ENCODE results near the gene FER. TPM values are rescaled to one million over a fixed set of nuclear protein-coding genes. Genes with fewer than 3 reads are reported as not detected.
A peak's percentile ranks its signal among the peaks of the same experiment; 100 is the strongest.
"Not testable (repeated sequence)": the region's sequence is repeated elsewhere in the genome, so short reads cannot be mapped to it uniquely, and the experiment has no call there.

FER gene
- total RNA-seq, 2 donors from 2014 or later = 17.6 to 19.0 TPM

DNA sequence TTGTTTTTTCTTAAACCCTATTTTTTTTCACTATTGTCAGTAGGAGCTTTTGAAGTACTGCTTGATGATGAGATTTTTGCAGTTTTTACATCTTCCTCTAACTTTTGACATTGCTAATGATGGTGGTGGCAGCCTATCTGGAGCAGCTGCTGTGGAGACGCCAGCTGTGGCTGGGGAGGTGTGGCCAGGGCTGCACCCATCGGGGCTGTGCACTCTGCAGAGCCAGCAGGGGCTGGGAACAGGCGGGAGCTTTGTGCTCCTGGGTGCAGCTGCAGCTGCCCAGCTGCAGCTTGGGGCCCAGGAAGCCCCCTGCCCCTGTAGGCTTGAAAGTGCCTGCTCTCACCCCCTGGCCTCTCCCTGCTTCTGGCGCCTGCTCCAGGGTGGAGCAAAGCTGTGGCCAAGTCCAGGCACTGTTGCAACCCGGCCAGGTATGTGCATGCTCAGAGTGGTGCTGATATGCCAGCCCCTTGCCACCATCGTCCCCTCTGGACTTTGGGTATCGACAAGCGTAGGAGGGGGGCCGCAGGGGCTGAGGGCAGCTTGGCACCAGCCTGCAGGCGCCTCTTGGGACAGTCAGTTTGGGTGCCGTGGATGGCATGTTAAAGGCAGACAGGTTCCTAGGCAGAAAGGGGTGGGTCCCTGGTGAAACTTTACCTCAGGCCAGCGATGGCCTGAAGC is 39.2 kb downstream of the FER start:
- ATAC-seq (peak in 1 of 2 donors; percentile 21), DNase-seq (no peak)
- intact Hi-C loops (cut with DNase I) = no loop called here

DNA sequence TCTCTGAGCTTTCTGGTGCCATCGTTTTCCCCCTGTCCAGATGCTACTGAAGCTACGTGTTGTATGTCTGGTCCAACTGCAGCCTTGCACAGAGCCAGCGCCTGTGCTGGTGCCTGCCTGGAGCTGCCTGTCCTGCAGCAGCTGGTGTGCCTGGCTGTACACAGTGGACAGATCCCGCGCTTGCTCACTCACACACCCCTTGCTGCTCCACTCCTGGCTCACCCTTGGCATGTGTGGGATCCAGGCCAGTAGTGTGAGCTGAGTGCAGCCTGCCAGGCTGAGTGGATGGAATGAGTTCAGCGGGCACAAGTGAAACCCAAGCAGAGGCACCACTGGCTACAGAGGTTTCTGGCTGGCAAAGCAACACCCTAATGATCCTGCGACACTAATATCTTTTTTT is 40.4 kb downstream of the FER start:
- intact Hi-C loops (cut with DNase I) = no loop called here
- peak; percentile 68 for DNase-seq
- peak; percentile 97 to 98 for ATAC-seq

DNA sequence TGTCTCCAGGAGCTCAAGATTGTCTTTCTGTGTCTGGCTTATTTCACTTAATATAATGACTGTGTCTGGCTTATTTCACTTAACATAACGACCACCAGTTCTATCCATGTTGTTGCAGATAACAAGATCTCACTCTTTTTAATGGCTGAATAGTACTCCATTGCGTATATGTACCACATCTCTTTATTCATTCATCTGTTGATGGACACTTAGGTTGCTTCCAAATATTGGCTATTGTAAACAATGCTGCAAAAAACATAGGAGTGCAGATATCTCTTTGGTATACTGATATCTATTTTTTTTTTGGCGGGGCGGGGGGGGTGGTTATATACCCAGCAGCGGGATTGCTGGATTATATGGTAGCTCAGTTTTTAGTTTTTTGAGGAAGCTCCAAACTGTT is 45.5 kb downstream of the FER start:
- DNase-seq (no peak), ATAC-seq (no peak)
- intact Hi-C loops (cut with DNase I) = no loop called here

DNA sequence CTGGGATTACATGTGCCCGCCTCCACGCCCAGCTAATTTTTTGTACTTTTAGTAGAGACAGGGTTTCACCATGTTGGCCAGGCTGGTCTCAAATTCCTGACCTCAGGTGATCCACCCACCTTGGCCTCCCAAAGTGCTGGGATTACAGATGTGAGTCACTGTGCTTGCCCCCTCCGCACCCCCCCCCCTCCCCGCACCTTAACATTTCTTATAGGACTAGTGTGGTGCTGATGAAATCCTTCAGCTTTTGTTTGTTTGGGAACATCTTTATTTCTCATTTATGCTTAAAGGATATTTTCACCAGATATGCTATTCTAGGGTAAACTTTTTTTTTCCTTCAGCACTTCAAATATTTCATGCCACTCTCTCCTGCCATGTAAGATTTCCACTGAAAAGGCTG is 46.7 kb downstream of the FER start:
- DNase-seq; ATAC-seq; intact Hi-C loops (cut with DNase I): not testable (repeated sequence)

DNA sequence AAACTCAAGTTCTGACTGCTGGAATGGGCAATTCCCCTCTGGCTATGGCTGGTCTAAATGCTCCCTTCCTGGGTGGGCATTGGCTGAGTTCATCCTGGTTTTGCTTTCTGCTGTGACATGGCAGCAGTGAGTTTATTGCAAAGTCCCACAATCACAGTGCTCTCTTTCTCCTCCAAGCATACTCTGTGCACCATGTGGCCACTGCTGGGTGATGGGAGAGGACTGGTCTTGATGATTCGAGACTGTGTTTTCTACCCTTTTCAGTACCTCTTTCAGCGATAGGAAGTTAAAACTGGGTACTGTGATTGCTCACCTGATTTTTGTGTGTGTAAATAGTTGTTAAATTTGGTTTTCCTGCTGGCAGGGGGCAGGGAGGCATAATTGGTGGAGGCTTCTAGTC is 49.7 kb downstream of the FER start:
- intact Hi-C loops (cut with DNase I) = no loop called here
- DNase-seq = no peak
- no peak for ATAC-seq

DNA sequence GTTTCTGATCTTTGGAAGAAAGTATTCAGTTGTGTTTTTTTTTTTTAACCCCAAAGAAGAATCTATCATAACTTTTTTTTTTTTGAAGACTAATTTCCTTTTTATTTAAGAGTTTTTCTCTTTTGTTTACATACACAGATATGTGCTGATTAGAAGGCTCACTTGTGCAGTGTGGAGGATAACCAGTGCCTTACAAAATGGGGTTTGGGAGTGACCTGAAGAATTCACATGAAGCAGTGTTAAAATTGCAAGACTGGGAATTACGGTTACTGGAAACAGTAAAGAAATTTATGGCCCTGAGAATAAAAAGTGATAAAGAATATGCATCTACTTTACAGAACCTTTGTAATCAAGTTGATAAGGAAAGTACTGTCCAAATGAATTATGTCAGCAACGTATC is 50.3 kb downstream of the FER start:
- DNase-seq (no peak), ATAC-seq (no peak)
- intact Hi-C loops (cut with DNase I) = no loop called here

DNA sequence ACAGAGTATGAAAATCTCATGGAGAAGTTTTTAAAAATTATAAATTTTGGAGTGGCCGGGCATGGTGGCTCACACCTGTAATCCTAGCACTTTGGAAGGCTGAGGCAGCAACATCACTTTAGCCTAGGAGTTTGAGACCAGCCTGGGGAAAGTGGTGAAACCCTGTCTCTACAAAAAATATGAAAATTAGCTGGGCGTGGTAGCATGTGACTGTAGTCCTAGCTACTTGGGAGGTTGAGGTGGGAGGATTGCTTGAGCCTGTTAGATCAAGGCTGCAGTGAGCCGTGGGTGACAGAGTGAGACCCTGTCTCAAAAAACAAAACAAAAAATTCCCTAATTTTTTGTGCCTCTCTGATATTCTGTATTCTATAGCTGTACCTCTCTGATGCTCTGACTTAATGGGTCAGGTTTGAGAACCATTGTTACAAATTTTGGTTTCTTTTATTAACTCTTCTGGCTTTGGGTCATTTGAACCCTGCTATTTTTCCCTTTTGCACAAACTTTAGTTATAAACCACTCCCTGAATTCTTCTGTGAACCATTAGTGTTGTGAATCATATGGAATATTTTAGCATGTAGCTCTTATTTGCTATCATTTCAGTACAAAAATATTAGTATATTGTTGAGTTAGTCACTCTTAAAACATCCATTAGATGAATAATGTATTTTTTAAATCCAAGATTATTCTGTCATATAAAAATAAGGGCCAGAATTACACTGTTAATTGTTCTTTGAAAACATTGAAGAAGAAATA is 51.0 kb downstream of the FER start:
- no peak for ATAC-seq
- DNase-seq = no peak
- intact Hi-C loops (cut with DNase I) = no loop called here

DNA sequence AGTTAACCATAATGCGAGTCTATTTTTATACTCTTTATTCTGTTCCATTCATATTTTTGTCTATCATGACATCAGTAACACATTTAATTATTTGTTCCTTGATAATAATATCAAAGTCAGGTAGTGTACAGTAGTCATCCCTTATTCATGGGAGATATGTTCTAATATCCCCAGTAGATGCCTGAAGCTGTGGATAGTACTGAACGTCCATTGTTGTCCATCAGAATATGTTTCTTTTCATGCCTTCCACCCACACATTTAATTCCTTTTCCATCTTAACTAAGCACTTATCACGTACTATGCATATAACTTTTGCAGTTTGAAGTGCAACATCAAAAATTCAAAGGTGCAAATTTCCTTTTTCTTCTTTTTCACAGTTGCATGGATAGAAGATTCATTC is 53.6 kb downstream of the FER start:
- intact Hi-C loops (cut with DNase I) = no loop called here

DNA sequence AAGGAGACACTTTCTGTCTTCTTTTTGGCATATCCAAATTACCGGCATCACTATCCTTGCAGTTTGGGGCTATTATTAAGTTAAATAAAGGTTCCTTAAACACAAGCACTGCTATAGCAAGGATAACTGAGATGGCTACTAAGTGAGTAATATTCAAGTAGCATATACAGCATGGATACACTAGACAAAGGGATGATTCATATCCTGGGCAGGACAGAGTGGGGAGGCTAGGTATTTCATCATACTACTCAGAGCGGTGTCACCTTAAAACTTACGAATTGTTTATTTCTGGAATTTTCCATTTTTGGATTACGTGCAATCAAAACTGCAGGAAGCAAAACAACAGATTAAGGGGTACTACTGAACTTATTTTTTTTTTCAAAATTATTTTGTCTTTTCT is 54.1 kb downstream of the FER start:
- no peak for DNase-seq
- intact Hi-C loops (cut with DNase I) = no loop called here
- ATAC-seq = peak in 1 of 2 donors; percentile 79

More for the DNA sequence above, 53.6 kb downstream of the FER start:
- DNase-seq = no peak
- no peak for ATAC-seq

DNA sequence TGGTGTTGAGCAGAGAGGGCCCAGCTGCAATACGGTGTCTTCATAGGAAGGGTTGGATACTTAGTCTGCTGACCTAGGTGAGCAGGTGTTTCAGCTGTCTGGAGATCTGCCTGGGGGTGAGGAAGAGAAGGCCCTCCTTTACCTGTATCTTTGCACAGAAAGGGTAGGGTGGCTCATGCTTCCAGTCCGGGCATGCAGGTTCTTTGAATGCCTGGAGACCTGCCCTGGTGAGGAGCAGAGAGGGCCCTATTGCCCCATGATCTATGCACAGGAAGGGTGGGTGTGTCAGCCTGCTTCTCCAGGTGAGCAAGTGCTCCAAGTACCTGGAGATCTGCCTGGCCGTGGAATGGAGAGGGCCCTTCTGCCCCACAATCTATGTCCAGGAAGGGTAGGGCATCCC is 63.0 kb downstream of the FER start:
- ATAC-seq = no peak
- DNase-seq = no peak
- intact Hi-C loops (cut with DNase I) = no loop called here

DNA sequence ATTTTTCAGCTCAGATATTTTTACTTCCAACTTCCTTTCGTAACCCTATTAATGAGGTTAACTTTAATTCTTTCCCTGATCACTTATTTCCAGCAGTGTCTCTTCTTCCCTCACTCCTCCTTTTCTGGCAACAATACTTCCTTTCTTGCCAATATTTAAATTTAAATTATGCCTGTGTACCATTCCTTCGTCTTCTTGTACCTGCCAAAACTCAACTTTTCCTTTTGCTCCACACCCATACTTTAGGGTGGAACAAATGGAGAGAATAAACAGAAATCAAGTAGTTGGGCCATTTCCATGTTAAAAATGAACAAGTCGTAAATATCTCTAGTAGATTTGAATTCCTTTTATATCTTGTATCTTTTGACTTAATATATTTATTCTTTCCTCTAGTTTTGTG is 66.0 kb downstream of the FER start:
- no peak for DNase-seq
- no peak for ATAC-seq
- intact Hi-C loops (cut with DNase I) = no loop called here

DNA sequence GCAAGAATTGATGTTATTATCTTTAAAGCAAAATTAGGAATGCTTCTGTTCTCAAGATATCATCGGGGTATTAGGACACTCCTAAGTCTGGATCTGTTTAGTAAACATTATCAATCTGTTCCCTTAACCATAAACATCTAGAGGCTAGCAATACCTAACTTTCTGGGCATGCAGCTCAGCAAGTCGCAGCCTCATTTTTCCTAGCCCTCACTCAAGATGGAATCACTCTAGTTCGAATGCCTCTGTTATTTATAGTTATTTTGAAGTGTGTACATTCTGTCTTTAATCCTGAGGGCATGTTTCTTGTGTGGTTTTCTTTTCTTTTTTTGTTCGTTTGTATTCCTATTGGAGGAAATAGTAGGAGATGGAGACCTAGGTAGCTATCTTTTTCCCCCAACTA is 66.9 kb downstream of the FER start:
- no peak for DNase-seq
- intact Hi-C loops (cut with DNase I) = no loop called here
- ATAC-seq = no peak

DNA sequence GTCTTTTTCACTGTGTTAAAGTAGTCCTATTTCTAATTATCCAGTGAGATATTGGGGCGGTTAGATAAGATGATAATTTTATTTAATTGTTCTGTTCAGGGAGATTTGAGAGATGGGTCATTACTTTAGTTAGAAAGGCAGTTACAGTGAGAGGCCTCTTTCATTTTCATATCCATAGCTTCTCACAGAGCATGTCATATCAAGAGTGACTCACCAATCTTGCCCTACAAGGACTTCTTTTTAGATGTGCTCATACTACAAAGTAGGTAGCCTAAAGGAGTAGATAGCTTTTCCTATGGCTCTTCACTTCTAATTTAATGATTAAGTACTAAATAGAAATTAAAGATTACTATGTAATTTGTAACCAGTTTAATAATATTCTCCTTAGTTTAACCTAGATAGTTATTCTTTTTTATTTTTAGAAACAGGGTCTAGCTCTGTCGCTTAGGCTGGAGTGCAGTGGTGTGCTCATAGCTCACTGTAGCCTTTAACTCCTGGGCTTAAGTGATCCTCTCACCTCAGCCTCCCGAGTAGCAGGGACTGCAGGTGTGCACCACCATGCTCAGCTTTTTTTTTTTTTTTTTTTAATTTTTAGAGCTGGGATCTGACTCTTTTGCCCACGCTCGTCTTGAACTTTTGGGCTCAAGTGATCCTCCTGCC is 71.0 kb downstream of the FER start:
- intact Hi-C loops (cut with DNase I) = no loop called here
- ATAC-seq = peak in 1 of 2 donors; percentile 68
- no peak for DNase-seq

DNA sequence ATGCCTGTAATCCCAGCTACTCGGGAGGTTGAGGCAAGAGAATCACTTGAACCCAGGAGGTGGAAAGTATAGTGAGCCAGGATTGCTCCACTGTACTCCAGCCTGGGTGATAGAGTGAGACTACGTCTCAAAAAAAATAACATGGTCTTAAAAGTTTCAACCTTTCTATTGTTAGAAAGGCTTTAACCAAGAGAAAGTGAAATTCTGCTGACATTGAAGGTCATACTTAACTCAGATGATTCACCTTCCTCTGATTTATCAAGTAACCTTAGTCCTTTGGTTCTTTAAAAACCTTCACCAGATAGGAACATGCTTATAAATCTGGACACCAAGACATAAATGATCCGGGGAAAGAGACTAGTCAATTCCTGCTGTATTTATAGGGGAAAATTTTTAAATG is 73.3 kb downstream of the FER start:
- DNase-seq (no peak), ATAC-seq (no peak)
- intact Hi-C loops (cut with DNase I) = no loop called here

DNA sequence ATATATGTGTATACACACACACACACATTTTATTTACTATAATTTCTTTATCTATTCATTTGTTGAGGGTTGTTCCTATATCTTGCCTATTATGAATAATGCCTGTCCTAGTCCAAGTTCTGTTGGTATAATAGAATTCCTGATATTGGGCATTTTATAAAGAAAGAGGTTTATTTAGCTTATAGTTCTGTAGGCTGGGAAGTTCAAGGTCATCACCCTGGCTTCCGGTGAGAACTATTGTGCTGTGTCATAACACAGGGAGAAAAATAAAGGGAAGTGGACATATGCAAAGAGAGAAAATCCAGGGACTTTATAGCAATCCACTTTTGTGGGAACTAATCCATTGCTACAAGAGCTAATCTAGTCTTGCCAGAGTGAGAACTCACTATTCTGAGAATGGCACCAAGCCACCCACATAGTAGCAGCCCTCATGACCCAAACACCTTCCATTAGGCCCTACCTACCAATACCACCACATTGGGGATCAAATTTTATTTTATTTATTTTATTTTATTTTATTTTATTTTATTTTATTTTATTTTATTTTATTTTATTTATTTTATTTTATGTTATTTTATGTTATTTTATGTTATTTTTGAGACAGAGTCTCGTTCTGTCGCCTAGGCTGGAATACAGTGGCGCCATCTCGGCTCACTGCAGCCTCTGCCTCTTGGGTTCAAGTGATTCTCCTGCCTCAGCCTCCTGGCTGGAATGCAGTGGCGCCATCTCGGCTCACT is 74.7 kb downstream of the FER start:
- DNase-seq (no peak), ATAC-seq (no peak)
- intact Hi-C loops (cut with DNase I) = no loop called here

DNA sequence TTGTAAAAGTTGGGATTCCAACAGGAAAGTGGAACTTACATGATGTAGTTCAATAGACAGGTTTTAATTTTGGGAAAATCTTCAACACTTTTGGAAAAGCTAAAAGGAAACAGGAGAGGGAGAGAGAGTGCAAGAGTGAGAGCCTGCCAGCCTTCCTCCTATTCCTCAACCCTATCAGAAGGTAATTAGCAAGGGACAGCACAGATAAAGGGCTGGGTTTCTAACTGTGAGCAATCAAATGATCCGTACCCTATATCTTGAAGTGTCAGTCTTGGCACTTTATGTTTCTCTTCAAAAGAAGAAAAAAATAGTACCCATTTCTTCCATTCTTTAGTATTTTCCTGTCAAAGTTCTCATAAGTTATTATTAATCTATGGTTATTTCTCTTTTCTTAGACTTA is 79.4 kb downstream of the FER start:
- ATAC-seq (no peak), DNase-seq (no peak)
- intact Hi-C loops (cut with DNase I) = no loop called here

DNA sequence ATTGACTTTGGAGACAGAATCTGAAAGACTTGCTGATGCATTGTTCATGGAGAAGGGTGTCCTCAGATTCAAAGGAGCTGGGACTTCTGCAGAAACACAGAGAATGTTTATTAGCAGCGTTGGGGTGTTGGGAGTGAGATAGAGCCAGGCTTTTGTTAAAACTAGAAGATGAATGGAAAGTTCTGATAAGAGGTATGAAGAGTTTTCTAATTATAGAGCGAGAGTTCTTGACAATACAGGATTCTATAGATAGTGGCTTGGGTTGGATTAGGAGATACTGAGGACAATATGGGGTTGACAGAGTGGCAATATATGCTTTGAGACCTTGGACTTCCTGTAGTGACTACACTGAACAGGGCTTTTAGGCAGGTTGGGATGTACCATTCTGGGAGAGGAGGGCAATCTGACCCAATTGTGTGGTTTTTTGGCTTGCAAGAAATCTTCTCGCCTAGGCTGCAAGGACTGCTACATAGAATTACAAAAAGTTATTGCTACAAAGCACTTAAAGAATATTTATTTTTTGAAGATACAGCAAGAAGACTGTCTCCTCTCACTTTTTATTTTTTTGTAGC is 83.1 kb downstream of the FER start:
- DNase-seq = no peak
- intact Hi-C loops (cut with DNase I) = no loop called here
- ATAC-seq = no peak

DNA sequence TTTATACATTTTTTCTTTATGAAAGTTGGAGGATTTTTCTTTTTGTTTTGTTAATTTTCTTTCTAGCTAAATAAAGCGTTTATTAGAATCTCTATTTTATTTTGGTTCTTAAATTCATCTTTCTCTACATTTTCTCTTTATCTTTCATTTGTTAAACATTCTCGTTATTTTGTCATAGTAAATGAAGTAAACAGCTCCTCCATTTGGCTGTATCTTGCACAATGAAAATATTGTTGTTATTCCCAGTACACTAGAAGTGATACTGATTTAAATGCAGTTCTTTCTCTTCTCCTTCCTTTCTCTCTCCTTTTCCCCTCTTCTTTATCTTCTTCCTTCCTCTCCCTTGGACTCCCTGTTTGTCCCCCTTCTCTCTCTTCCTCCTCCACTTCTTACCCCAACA is 88.8 kb downstream of the FER start:
- ATAC-seq (no peak), DNase-seq (no peak)
- intact Hi-C loops (cut with DNase I) = no loop called here

DNA sequence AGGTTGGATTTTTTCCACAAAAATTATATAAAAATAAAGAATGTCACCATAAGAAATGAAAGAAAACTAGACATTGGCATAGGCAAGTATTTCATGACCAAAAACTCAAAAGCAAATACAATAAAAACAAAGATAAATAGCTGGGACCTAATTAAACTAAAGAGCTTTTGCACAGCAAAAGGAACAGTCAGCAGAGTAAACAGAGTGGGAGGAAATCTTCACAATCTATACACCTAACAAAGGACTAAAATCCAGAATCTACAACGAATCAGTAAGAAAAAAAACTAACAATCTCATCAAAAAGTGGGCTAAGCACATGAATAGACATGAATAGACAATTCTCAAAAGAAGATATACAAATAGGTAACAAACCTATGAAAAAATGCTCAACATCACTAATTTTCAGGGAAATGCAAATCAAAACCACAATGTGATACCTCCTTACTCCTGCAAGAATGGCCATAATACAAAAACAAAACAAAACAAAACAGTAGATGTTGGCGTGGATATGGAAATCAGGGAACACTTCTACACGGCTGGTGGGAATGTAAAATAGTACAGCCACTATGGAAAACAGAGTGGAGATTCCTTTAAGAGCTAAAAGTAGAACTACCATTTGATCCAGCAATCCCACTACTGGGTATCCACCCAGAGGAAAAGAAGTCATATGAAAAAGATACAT is 94.7 kb downstream of the FER start:
- intact Hi-C loops (cut with DNase I); DNase-seq; ATAC-seq: not testable (repeated sequence)
